ENCODE measurements around the gene FOXP4. TPM values are rescaled to one million over a fixed set of nuclear protein-coding genes. Genes with fewer than 3 reads are reported as not detected.

FOXP4 gene
- total RNA-seq, 1 donor, result 3.3 TPM

- DNase-seq (ENCODE audit: insufficient read length, low spot score, missing footprints), result peak; percentile 90
- no peak overlapping the region for H2AFZ ChIP-seq (ENCODE audit: low read length)
- no peaks in the 10 kb centered on the region for H4K20me1 ChIP-seq (ENCODE audit: insufficient read depth, low read length)
- no peaks in the 10 kb centered on the region for H3K36me3 ChIP-seq (ENCODE audit: insufficient read depth, low read length)
- peaks cover 9% of the 10 kb centered on the region for H3K4me1 ChIP-seq (ENCODE audit: insufficient read depth, low read length)
- H3K9me3 ChIP-seq (ENCODE audit: low read depth, low read length), result no peaks in the 10 kb centered on the region
- H3K27me3 ChIP-seq (ENCODE audit: insufficient read depth, low read length), result peaks cover 30% of the 10 kb centered on the region
- TF ChIP-seq CTCF (IDR thresholded peaks at IDR 0.05; ENCODE audit: extremely low read depth, low read depth, low read length), result no peak
- H3K79me2 ChIP-seq (ENCODE audit: insufficient read depth, low read length), result no peaks in the 10 kb centered on the region
- peak overlapping the region; percentile 61 for H3K4me2 ChIP-seq (ENCODE audit: insufficient read depth, low read length)
- H3K27ac ChIP-seq (ENCODE audit: low read depth, low read length), result no peak overlapping the region
- peak overlapping the region; percentile 46 for H3K4me3 ChIP-seq (ENCODE audit: insufficient read depth, low read length)
Measured at GRCh38 chr6:41503827-41504465, 42.2 kb upstream of the FOXP4 start.

- no peak for DNase-seq (ENCODE audit: insufficient read length, low spot score, missing footprints)
- peak overlapping the region; percentile 61 for H3K4me3 ChIP-seq (ENCODE audit: insufficient read depth, low read length)
- no peak overlapping the region for H3K27ac ChIP-seq (ENCODE audit: low read depth, low read length)
- peaks cover 9% of the 10 kb centered on the region for H3K4me1 ChIP-seq (ENCODE audit: insufficient read depth, low read length)
- TF ChIP-seq CTCF (IDR thresholded peaks at IDR 0.05; ENCODE audit: extremely low read depth, low read depth, low read length), result no peak
- no peaks in the 10 kb centered on the region for H3K36me3 ChIP-seq (ENCODE audit: insufficient read depth, low read length)
- H3K27me3 ChIP-seq (ENCODE audit: insufficient read depth, low read length), result peaks cover 30% of the 10 kb centered on the region
- H3K79me2 ChIP-seq (ENCODE audit: insufficient read depth, low read length), result no peaks in the 10 kb centered on the region
- H3K9me3 ChIP-seq (ENCODE audit: low read depth, low read length), result no peaks in the 10 kb centered on the region
- no peaks in the 10 kb centered on the region for H4K20me1 ChIP-seq (ENCODE audit: insufficient read depth, low read length)
- peak overlapping the region; percentile 67 for H3K4me2 ChIP-seq (ENCODE audit: insufficient read depth, low read length)
- H2AFZ ChIP-seq (ENCODE audit: low read length), result peak overlapping the region; percentile 65
Measured at GRCh38 chr6:41504466-41505121, 41.6 kb upstream of the FOXP4 start.

GRCh38 chr6:41505122-41506049 is 40.8 kb upstream of the FOXP4 start:
- Histone ChIP-seq H3K9me3 (ENCODE audit: low read depth, low read length) (no peaks in the 10 kb centered on the region), H3K27ac (ENCODE audit: low read depth, low read length) (no peak overlapping the region), H3K4me3 (ENCODE audit: insufficient read depth, low read length) (peak overlapping the region; percentile 61), H3K4me1 (ENCODE audit: insufficient read depth, low read length) (peaks cover 9% of the 10 kb centered on the region), H2AFZ (ENCODE audit: low read length) (peak overlapping the region; percentile 41), H3K36me3 (ENCODE audit: insufficient read depth, low read length) (no peaks in the 10 kb centered on the region), H3K79me2 (ENCODE audit: insufficient read depth, low read length) (no peaks in the 10 kb centered on the region), H3K4me2 (ENCODE audit: insufficient read depth, low read length) (peak overlapping the region; percentile 67), H4K20me1 (ENCODE audit: insufficient read depth, low read length) (no peaks in the 10 kb centered on the region), H3K27me3 (ENCODE audit: insufficient read depth, low read length) (peaks cover 30% of the 10 kb centered on the region)
- DNase-seq (ENCODE audit: insufficient read length, low spot score, missing footprints), result peak; percentile 96
- TF ChIP-seq CTCF (IDR thresholded peaks at IDR 0.05; ENCODE audit: extremely low read depth, low read depth, low read length), result no peak
